Astrocyte of the spinal cord (primary cell): Measurements from ENCODE around the gene PHACTR4.
A peak's percentile ranks its signal among the peaks of the same experiment; 100 is the strongest.
"Not testable (repeated sequence)": the region's sequence is repeated elsewhere in the genome, so short reads cannot be mapped to it uniquely, and the experiment has no call there.

Source experiments
- DNase-seq: peaks from one replicate; pipeline ENCODE4 v3.0.0; 2011; ENCODE audit warnings: low read depth, low spot score
- H3K4me3 ChIP-seq: 2 replicates; pipeline ENCODE4 v1.5.1; 2011; ENCODE audit warnings: low read depth, mild to moderate bottlenecking, low read length, moderate library complexity
- CTCF ChIP-seq: IDR thresholded peaks from 2 replicates; pipeline ENCODE4 v1.5.1; 2012; ENCODE audit warnings: low read depth, mild to moderate bottlenecking, low read length, inconsistent platforms
- in situ Hi-C: cut with HindIII; loops from 2 replicates; pipeline ENCODE4 v1.10.0; 2017; ENCODE audit warnings: low sequenced_read_pairs

PHACTR4 gene

GRCh38 chr1:28369371-28370238 is at the start of gene PHACTR4:
Gene PHACTR4, plus strand, starts transcription at chr1:28369740. Its CDS starts 37,708 bp downstream, at chr1:28407448.
- in situ Hi-C loops, result no loop called here
- peak within 1 kb of the TSS; percentile 86 for H3K4me3 ChIP-seq
- no peak for TF ChIP-seq CTCF
- peak; percentile 95 for DNase-seq

DNA sequence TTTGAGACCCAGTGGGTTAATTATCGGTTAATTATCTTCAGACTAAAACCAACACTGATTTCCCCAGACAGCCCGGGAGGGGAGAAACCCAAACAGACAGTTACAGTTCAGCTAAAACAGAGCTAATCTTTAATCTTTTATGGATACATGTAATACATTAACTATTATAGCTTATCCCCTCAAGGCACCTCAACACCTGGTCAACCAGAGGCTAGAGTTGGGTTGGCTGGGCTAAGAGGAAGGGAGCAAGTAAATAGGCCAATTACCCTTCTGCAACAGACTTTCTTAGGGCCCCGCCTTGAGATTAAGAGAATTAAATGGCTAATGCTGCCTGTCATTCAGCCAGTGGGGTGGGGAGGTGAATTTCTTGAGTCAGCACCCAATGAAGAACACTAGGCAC is 47.3 kb upstream of the PHACTR4 start:
- in situ Hi-C loops, result no loop called here
- TF ChIP-seq CTCF, result no peak
- DNase-seq, result no peak
- no peak overlapping the region for H3K4me3 ChIP-seq

DNA sequence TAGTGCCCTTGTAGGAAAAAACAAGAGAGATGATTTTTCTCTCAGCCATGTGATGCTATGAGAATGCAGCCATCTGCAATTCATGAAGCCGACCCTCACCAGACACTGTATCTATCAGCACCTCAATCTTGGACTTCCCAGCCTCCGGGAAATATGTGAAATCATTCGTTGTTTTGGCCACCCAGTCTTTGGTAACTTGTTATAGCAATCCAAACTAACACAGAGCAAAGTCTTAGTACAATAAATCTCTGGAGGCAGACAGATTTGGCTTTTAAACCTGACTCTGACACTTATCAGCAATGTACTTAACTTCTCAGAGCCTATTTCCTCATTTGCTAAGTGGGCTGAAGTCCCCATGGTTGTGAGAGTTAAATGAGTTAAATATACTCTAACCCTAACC is 45.8 kb upstream of the PHACTR4 start:
- H3K4me3 ChIP-seq, result no peak overlapping the region
- in situ Hi-C loops, result no loop called here
- TF ChIP-seq CTCF, result no peak
- no peak for DNase-seq

DNA sequence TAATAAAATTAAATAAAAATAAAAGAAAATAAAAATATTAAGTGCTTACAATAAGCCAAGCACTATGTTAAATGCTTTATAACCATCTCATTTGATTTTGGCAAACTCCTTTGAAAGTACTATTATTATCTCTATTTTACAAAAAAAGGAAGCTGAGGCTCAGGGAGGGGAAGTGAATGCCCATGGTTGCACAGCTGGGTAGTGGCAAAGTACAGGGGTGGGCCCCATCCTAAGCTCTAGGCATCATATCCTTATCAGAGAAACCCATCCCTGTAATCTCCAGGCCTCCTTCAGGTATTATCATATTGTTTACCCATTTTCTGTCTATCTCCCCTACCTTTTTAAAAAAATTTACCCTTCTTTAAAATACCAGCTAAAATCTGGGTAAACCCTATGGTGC is 43.0 kb upstream of the PHACTR4 start:
- DNase-seq, result no peak
- in situ Hi-C loops, result no loop called here
- no peak for TF ChIP-seq CTCF
- no peak overlapping the region for H3K4me3 ChIP-seq

- no peak overlapping the region for H3K4me3 ChIP-seq
- in situ Hi-C loops, result no loop called here
- DNase-seq, result no peak
- no peak for TF ChIP-seq CTCF
These were observed 42.6 kb upstream of the PHACTR4 start for GRCh38 chr1:28326984-28327383.

GRCh38 chr1:28327431-28327830 is 42.1 kb upstream of the PHACTR4 start:
- in situ Hi-C loops, H3K4me3 ChIP-seq, DNase-seq: not testable (repeated sequence)

GRCh38 chr1:28328228-28328648 is 41.3 kb upstream of the PHACTR4 start:
- peak overlapping the region; percentile 78 for H3K4me3 ChIP-seq
- no peak for TF ChIP-seq CTCF
- in situ Hi-C loops, result no loop called here

More at GRCh38 chr1:28328228-28328648, 41.3 kb upstream of the PHACTR4 start:
- DNase-seq, result no peak
